ENCODE data around the gene HTT-AS. TPM values are rescaled to one million over a fixed set of nuclear protein-coding genes. Genes with fewer than 3 reads are reported as not detected.
A peak's percentile ranks its signal among the peaks of the same experiment; 100 is the strongest.

The HTT-AS gene
- total and polyA plus RNA-seq, 4 experiments from 2014 or later: not detected

- H3K27ac Mint-ChIP-seq: peak overlapping the region in 2 of 7 donors; percentile 41 to 48
- CTCF ChIA-PET (ENCODE audit: partially characterized antibody): no interaction called here
- no peak overlapping the region for H3K27ac ChIP-seq (ENCODE audit: low read depth, low read length)
- no peaks in the 10 kb centered on the region for H3K27me3 Mint-ChIP-seq
- H3K36me3 Mint-ChIP-seq: peaks cover 57 to 79% of the 10 kb centered on the region in 2 donors
- POLR2A ChIA-PET (ENCODE audit: partially characterized antibody): no interaction called here
- intact Hi-C loops (cut with micrococcal nuclease): no loop called here
- peaks cover 29% of the 10 kb centered on the region for H3K36me3 ChIP-seq (ENCODE audit: insufficient read depth, low read length)
- H3K9me3 Mint-ChIP-seq: no peaks in the 10 kb centered on the region
- no peak overlapping the region for H3K4me3 ChIP-seq (ENCODE audit: low read length in 2 of 2)
- no peak overlapping the region for H3K4me3 Mint-ChIP-seq
- H3K4me1 ChIP-seq (ENCODE audit: insufficient read depth, low read length): peaks cover 5% of the 10 kb centered on the region
- no peaks in the 10 kb centered on the region for H3K9me3 ChIP-seq (ENCODE audit: control insufficient read depth in 1 of 2, low read length in 2 of 2)
- DNase-seq: no peak
- H3K27me3 ChIP-seq (ENCODE audit: insufficient read depth, low read length): no peaks in the 10 kb centered on the region
- H3K4me1 Mint-ChIP-seq: peaks cover 6 to 12% (median 10%) of the 10 kb centered on the region in 4 donors
These were observed 44.0 kb upstream of the HTT-AS start for GRCh38 chr4:3118312-3118711.

GRCh38 chr4:3116955-3117354 is 42.6 kb upstream of the HTT-AS start:
- Histone ChIP-seq H3K36me3 (ENCODE audit: insufficient read depth, low read length) (peaks cover 37% of the 10 kb centered on the region), H3K27ac (ENCODE audit: low read depth, low read length) (no peak overlapping the region), H3K4me3 (ENCODE audit: low read length in 2 of 2) (no peak overlapping the region), H3K27me3 (ENCODE audit: insufficient read depth, low read length) (no peaks in the 10 kb centered on the region), H3K4me1 (ENCODE audit: insufficient read depth, low read length) (peaks cover 2% of the 10 kb centered on the region), H3K9me3 (ENCODE audit: control insufficient read depth in 1 of 2, low read length in 2 of 2) (no peaks in the 10 kb centered on the region)
- Mint-ChIP-seq H3K4me1 (peaks cover 1 to 8% (median 2%) of the 10 kb centered on the region in 4 donors), H3K27me3 (no peaks in the 10 kb centered on the region), H3K9me3 (no peaks in the 10 kb centered on the region), H3K4me3 (no peak overlapping the region), H3K36me3 (peaks cover 57 to 81% of the 10 kb centered on the region in 2 donors), H3K27ac (no peak overlapping the region)
- CTCF ChIA-PET (ENCODE audit: partially characterized antibody): interaction anchor here (2.4 kb wide), 1 partner anchor 10 kb away, joined by 9 read pairs; no protein-coding TSS in a partner anchor
- no peak for DNase-seq
- intact Hi-C loops (cut with micrococcal nuclease): no loop called here
- POLR2A ChIA-PET (ENCODE audit: partially characterized antibody): no interaction called here

DNA sequence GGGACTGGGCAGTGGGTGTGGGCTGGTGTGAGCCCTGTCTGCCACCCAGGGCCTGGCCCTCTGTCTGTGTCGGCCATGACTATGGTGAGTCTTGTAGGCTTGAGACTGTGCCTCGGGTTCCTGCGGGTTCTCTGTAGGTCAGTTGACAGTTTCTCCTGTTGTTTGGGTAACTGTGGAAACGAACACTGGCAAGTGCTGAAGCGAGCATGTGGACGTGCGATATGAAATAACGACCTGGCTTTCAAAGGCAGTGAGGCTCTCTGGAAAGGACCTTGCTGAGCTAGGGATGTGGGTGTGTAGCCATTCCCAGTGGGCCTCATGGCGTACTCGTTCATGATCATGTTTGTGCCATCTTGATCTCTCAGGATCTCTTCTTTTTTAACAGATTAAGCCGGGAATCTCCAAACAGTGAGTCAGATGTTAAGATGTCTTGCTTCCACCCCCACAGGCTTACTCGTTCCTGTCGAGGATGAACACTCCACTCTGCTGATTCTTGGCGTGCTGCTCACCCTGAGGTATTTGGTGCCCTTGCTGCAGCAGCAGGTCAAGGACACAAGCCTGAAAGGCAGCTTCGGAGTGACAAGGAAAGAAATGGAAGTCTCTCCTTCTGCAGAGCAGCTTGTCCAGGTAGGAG is 41.4 kb upstream of the HTT-AS start:
- H3K9me3 ChIP-seq (ENCODE audit: control insufficient read depth in 1 of 2, low read length in 2 of 2): no peaks in the 10 kb centered on the region
- intact Hi-C loops (cut with micrococcal nuclease): no loop called here
- no peak for DNase-seq
- H3K36me3 ChIP-seq (ENCODE audit: insufficient read depth, low read length): peaks cover 34% of the 10 kb centered on the region
- no peaks in the 10 kb centered on the region for H3K9me3 Mint-ChIP-seq
- CTCF ChIA-PET (ENCODE audit: partially characterized antibody): interaction anchor here (1.4 to 2.4 kb wide), 2 partner anchors 8 to 20 kb away, joined by 3 to 9 read pairs; no protein-coding TSS in a partner anchor
- no peak overlapping the region for H3K27ac ChIP-seq (ENCODE audit: low read depth, low read length)
- no peak overlapping the region for H3K4me3 ChIP-seq (ENCODE audit: low read length in 2 of 2)
- peaks cover 56 to 84% of the 10 kb centered on the region in 2 donors for H3K36me3 Mint-ChIP-seq
- peaks cover 0 to 7% (median under 1%) of the 10 kb centered on the region in 4 donors for H3K4me1 Mint-ChIP-seq
- POLR2A ChIA-PET (ENCODE audit: partially characterized antibody): no interaction called here
- no peaks in the 10 kb centered on the region for H3K4me1 ChIP-seq (ENCODE audit: insufficient read depth, low read length)
- no peaks in the 10 kb centered on the region for H3K27me3 ChIP-seq (ENCODE audit: insufficient read depth, low read length)
- H3K27me3 Mint-ChIP-seq: no peaks in the 10 kb centered on the region
- no peak overlapping the region for H3K27ac Mint-ChIP-seq
- H3K4me3 Mint-ChIP-seq: no peak overlapping the region

GRCh38 chr4:3114377-3114776 is 40.0 kb upstream of the HTT-AS start:
- no peaks in the 10 kb centered on the region for H3K9me3 Mint-ChIP-seq
- Histone ChIP-seq H3K36me3 (ENCODE audit: insufficient read depth, low read length) (peaks cover 34% of the 10 kb centered on the region), H3K4me1 (ENCODE audit: insufficient read depth, low read length) (no peaks in the 10 kb centered on the region), H3K27ac (ENCODE audit: low read depth, low read length) (no peak overlapping the region), H3K4me3 (ENCODE audit: low read length in 2 of 2) (no peak overlapping the region), H3K27me3 (ENCODE audit: insufficient read depth, low read length) (no peaks in the 10 kb centered on the region), H3K9me3 (ENCODE audit: control insufficient read depth in 1 of 2, low read length in 2 of 2) (no peaks in the 10 kb centered on the region)
- peaks cover 0 to 7% (median 4%) of the 10 kb centered on the region in 4 donors for H3K4me1 Mint-ChIP-seq
- POLR2A ChIA-PET (ENCODE audit: partially characterized antibody): no interaction called here
- H3K27ac Mint-ChIP-seq: no peak overlapping the region
- H3K27me3 Mint-ChIP-seq: no peaks in the 10 kb centered on the region
- H3K4me3 Mint-ChIP-seq: no peak overlapping the region
- no peak for DNase-seq
- intact Hi-C loops (cut with micrococcal nuclease): no loop called here
- peaks cover 62 to 87% of the 10 kb centered on the region in 2 donors for H3K36me3 Mint-ChIP-seq
- CTCF ChIA-PET (ENCODE audit: partially characterized antibody): interaction anchor here (1.4 kb wide), 1 partner anchor 22 kb away, joined by 3 read pairs; no protein-coding TSS in a partner anchor

DNA sequence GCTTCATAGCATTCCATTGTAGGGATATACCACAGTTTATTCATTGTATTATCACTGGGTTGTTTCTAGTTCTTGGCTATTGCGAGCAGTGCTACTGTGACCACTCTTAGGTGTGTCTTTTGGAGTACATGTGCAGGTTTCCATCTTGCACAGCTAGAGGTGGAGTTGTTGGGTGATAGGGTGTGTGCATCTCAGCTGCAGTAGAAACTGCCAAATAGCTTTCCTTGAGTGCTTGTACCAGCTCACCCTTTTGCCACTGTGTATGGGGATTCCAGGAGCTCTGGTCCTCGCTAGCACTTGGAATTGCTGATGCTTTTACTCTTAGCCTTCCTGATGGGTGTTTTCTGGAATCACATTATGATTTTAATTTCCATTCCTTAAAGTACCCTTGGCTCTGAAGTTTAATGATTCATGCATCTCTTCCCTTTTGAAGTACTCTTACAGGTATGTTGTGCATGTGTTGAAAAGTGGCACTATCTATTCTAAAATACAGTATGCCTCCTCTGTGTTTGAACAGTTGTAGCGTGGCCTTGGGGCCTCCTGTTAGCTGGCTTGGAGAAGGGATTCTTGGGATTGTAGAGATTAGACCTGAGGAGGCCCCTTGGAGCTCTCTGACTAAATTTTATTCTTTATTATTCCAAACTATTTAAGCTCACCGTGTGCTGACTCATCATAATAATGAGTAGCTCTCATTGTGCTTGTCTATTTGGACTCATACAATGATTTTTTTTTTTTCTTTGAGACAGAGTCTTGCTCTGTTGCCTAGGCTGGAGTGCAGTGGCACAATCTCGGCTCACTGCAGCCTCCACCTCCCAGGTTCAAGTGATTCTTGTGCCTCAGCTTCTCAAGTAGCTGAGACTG is 38.5 kb upstream of the HTT-AS start:
- no peaks in the 10 kb centered on the region for H3K27me3 ChIP-seq (ENCODE audit: insufficient read depth, low read length)
- H3K4me3 ChIP-seq (ENCODE audit: low read length in 2 of 2): no peak overlapping the region
- H3K4me1 ChIP-seq (ENCODE audit: insufficient read depth, low read length): no peaks in the 10 kb centered on the region
- H3K36me3 ChIP-seq (ENCODE audit: insufficient read depth, low read length): peaks cover 41% of the 10 kb centered on the region
- Mint-ChIP-seq H3K4me1 (peaks cover 0 to 7% (median 4%) of the 10 kb centered on the region in 4 donors), H3K27me3 (no peaks in the 10 kb centered on the region), H3K9me3 (no peaks in the 10 kb centered on the region), H3K27ac (peak overlapping the region in 1 of 7 donors; percentile 74), H3K36me3 (peaks cover 57 to 86% of the 10 kb centered on the region in 2 donors), H3K4me3 (no peak overlapping the region)
- CTCF ChIA-PET (ENCODE audit: partially characterized antibody): interaction anchor here (0.6 to 1.7 kb wide), 2 partner anchors 10 to 768 kb away, joined by 3 to 6 read pairs; no protein-coding TSS in a partner anchor
- H3K27ac ChIP-seq (ENCODE audit: low read depth, low read length): no peak overlapping the region
- POLR2A ChIA-PET (ENCODE audit: partially characterized antibody): interaction anchor here (0.6 kb wide), 1 partner anchor 14 kb away, joined by 3 read pairs; no protein-coding TSS in a partner anchor
- no peak for DNase-seq
- intact Hi-C loops (cut with micrococcal nuclease): no loop called here
- no peaks in the 10 kb centered on the region for H3K9me3 ChIP-seq (ENCODE audit: control insufficient read depth in 1 of 2, low read length in 2 of 2)

- Mint-ChIP-seq H3K27ac (no peak overlapping the region), H3K4me3 (no peak overlapping the region), H3K27me3 (no peaks in the 10 kb centered on the region), H3K36me3 (peaks cover 60 to 90% of the 10 kb centered on the region in 2 donors), H3K9me3 (no peaks in the 10 kb centered on the region), H3K4me1 (peaks cover 0 to 11% (median 4%) of the 10 kb centered on the region in 4 donors)
- Histone ChIP-seq H3K4me1 (ENCODE audit: insufficient read depth, low read length) (no peaks in the 10 kb centered on the region), H3K36me3 (ENCODE audit: insufficient read depth, low read length) (peaks cover 47% of the 10 kb centered on the region), H3K27me3 (ENCODE audit: insufficient read depth, low read length) (no peaks in the 10 kb centered on the region), H3K9me3 (ENCODE audit: control insufficient read depth in 1 of 2, low read length in 2 of 2) (no peaks in the 10 kb centered on the region), H3K4me3 (ENCODE audit: low read length in 2 of 2) (no peak overlapping the region), H3K27ac (ENCODE audit: low read depth, low read length) (no peak overlapping the region)
- POLR2A ChIA-PET (ENCODE audit: partially characterized antibody): no interaction called here
- CTCF ChIA-PET (ENCODE audit: partially characterized antibody): interaction anchor here (1.1 to 1.7 kb wide), 2 partner anchors 24 to 768 kb away, joined by 3 to 6 read pairs; no protein-coding TSS in a partner anchor
- no peak for DNase-seq
- intact Hi-C loops (cut with micrococcal nuclease): no loop called here
These were observed 37.9 kb upstream of the HTT-AS start for GRCh38 chr4:3112201-3112600.

GRCh38 chr4:3111461-3111860 is 37.1 kb upstream of the HTT-AS start:
- DNase-seq: no peak
- Mint-ChIP-seq H3K27me3 (no peaks in the 10 kb centered on the region), H3K9me3 (no peaks in the 10 kb centered on the region), H3K4me1 (peaks cover 4 to 16% (median 6%) of the 10 kb centered on the region in 4 donors), H3K27ac (no peak overlapping the region), H3K36me3 (peaks cover 57 to 86% of the 10 kb centered on the region in 2 donors), H3K4me3 (no peak overlapping the region)
- intact Hi-C loops (cut with micrococcal nuclease): no loop called here
- Histone ChIP-seq H3K4me3 (ENCODE audit: low read length in 2 of 2) (no peak overlapping the region), H3K36me3 (ENCODE audit: insufficient read depth, low read length) (peaks cover 44% of the 10 kb centered on the region), H3K9me3 (ENCODE audit: control insufficient read depth in 1 of 2, low read length in 2 of 2) (no peaks in the 10 kb centered on the region), H3K27me3 (ENCODE audit: insufficient read depth, low read length) (no peaks in the 10 kb centered on the region), H3K27ac (ENCODE audit: low read depth, low read length) (no peak overlapping the region), H3K4me1 (ENCODE audit: insufficient read depth, low read length) (peaks cover 1% of the 10 kb centered on the region)
- ChIA-PET POLR2A (ENCODE audit: partially characterized antibody) (no interaction called here), CTCF (ENCODE audit: partially characterized antibody) (interaction anchor here (0.8 to 1.9 kb wide), 4 partner anchors 22 to 769 kb away, joined by 3 to 6 read pairs (median 4); no protein-coding TSS in a partner anchor)
